Spleen (tissue), 7 donors: ENCODE results near the gene KIAA0825.

ENCODE experiments used
- CTCF ChIP-seq, 11 experiments: fragments of 200-600 bp in 7 of 11; fragments of 450-650 bp in 4 of 11; sonication (generic) in 4 of 11; IDR thresholded peaks in 8 of 11; conservative IDR thresholded peaks in 3 of 11; 1 replicate in 7 of 11; 2 replicates in 4 of 11; pipeline versions ENCODE4 v1.4.0 to v1.8.0; 2016 to 2021; ENCODE audit warnings: antibody characterized with exemption in 11 of 11, inconsistent platforms in 4 of 11, mild to moderate bottlenecking in 1 of 11
- POLR2AphosphoS5 ChIP-seq, 3 donors: sonication (generic); formaldehyde crosslinking; IDR thresholded peaks; one replicate each; pipeline ENCODE4 v1.5.1; 2017; ENCODE audit warnings: antibody characterized with exemption in 3 of 3
- donor health status: DM: no; HTN: no; CAD: no; lungs with moderate emphysema.
- donor health status: DM: no; HTN: no; CAD: no.
- donor health status: DM: no; HTN: no; CAD: no.

GRCh38 chr5:94130077-94130476 lies 488.3 kb downstream of the KIAA0825 start:
- TF ChIP-seq CTCF (IDR thresholded peaks at IDR 0.05 in 8 of 11, conservative IDR thresholded peaks at IDR 0.05 in 3 of 11) (no peak), POLR2AphosphoS5 (IDR thresholded peaks at IDR 0.05) (no peak)
